GM12872 (cell line): ENCODE data around the gene HERPUD2.

Source experiments
- CTCF ChIP-seq: IDR thresholded peaks from 3 replicates; pipeline ENCODE4 v1.5.1; 2011; ENCODE audit warnings: low read depth, mild to moderate bottlenecking, low read length, moderate library complexity; ENCODE audit not compliant: insufficient read depth

HERPUD2 gene

DNA sequence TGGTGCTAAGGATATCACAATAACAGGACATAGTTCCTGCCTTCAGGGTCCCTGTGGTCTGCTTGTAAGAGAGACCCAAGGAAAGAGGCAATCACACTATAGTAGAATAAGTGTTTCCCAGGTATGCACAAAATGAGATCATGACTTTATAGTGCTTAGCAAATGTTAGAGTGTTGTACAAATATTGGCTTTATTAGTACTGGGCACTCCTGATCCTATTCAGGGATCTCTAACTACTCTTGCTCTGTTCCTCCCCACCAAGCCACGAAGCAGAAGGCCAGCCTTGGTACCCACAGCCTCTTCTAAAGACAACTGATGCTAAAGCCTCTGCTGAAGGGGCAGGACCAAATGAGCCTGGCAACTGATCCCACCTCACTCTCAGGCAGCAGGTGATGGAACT, 75.1 kb downstream of the HERPUD2 start:
- no peak for TF ChIP-seq CTCF

DNA sequence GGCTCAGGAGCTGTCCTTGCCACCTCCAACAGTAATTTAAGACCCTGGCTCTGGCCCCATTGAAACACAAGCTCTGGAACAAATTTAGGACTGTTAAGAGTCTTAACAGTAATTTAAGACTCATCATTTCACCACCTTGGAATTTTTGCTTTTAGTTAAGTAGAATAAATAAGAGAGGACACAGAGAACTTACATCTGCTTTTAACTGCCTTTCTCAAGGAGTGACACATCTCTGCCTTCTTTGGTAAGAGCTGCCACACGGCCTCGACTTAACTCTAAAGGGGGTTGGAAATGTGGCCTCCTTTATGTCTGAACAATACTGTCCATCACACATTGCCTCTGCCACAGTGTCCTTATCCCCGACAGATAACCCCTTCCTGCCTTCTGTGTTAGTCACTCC, 77.9 kb downstream of the HERPUD2 start:
- no peak for TF ChIP-seq CTCF

- no peak for TF ChIP-seq CTCF
These were observed 81.8 kb downstream of the HERPUD2 start for GRCh38 chr7:35613150-35613549.

DNA sequence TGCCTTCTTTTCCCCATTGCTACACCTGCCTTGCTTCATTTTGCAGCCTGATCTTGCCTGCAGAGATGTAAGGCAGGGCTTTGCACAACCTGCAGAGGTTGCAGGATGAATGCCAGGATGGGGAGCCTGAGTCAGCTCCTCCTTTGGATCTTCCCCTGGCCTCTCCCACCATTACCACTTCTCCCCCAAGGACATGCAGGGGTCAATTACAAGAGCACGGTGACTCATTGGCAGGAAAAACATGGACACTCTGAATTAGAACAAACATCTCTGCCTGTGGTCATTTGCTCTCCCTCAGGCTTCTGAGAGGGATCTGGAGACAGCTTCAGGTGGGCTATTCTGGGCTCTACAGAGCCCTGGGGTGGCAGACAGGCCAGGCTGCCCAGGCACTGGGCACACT, 89.2 kb downstream of the HERPUD2 start:
- TF ChIP-seq CTCF, result no peak

DNA sequence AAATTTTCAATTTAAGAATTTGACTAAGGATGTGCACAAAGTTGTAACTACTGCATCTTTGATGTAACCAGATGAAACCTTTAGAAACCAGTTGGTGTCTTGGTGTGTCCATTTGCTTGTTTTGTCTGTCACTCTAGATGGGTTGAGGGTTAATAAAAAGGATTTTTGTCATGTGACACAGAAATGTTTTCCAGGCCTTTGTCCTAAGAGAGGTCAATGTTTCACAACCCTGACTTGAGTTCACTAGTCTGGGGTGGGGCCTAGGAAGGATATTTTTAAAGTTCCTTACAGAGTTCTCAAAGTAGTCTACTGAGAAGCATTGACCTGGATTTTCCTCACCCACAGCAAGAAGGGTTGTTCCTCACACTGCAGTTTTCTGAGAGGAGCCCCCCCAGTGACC, 90.3 kb downstream of the HERPUD2 start:
- no peak for TF ChIP-seq CTCF

DNA sequence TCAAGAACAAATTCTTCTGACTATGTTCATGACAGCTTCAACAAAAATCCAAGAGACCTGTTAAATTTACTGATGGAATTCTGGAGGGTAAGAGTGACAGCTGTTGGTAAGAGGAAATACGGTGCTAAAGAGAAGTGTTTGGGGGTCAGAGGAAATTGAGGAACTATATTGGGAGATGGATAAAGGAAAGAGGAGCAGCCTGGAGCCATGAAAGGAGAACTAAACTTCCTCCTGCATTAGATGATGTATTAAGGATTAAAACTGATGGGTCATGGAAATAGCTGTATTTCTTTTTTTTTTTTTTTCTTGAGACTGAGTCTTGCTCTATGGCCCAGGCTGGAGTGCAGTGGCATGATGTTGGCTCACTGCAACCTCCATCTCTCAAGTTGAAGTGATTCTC, 95.3 kb downstream of the HERPUD2 start:
- TF ChIP-seq CTCF, result no peak

GRCh38 chr7:35599061-35599460, 95.9 kb downstream of the HERPUD2 start:
- TF ChIP-seq CTCF, result no peak

GRCh38 chr7:35596061-35596460, 98.9 kb downstream of the HERPUD2 start:
- no peak for TF ChIP-seq CTCF
